HCT116 (cell line): ENCODE data around the gene LTO1. TPM values are rescaled to one million over a fixed set of nuclear protein-coding genes. Genes with fewer than 3 reads are reported as not detected.

ENCODE experiments used
- ATAC-seq: fragments of 200-7000 bp; cut with Tn5 transposase; 2 replicates; pipeline ENCODE4 v1.9.1; 2020; ENCODE audit warnings: mild to moderate bottlenecking, moderate library complexity
- BruUV-seq: library from RNA; stranded (reverse); fragments of 400-500 nt; replicated peaks from 2 replicates; lab custom pipeline; 2021; lab: Mats Ljungman, UMichigan
- CTCF ChIA-PET: fragments of 300-600 bp; sonication (Branson Sonifier 250); formaldehyde crosslinking; loops from one replicate; lab custom pipeline; 2021; ENCODE audit warnings: antibody characterized with exemption; lab: Charles Lee
- POLR2A ChIA-PET: fragments of 300-600, 350-600 bp; sonication (Branson Sonifier 250); formaldehyde crosslinking; loops from one replicate; lab custom pipeline; 2021; ENCODE audit warnings: antibody characterized with exemption; lab: Charles Lee
- RAD21 ChIA-PET, 2 experiments: fragments of 300-600 bp; sonication (Branson Sonifier 250); formaldehyde crosslinking; loops; one replicate each; lab custom pipeline; 2023; ENCODE audit warnings: low total read pairs in 2 of 2; ENCODE audit not compliant: uncharacterized antibody in 2 of 2, unreplicated experiment in 2 of 2, low non-redundant PET in 1 of 2; lab: Charles Lee
- DNase-seq: peaks from one replicate; pipeline ENCODE4 v3.0.0-alpha.2; 2010; ENCODE audit warnings: low read depth, low spot score
- H2AFZ ChIP-seq: fragments of 200-600 bp; shearing (Covaris generic), sonication (generic); 2 replicates; pipeline ENCODE4 v1.6.1; 2017; ENCODE audit warnings: low read depth, mixed run types, mixed read lengths, antibody characterized with exemption, low read length; ENCODE audit not compliant: poor library complexity, severe bottlenecking
- H3K27ac ChIP-seq: 2 replicates; pipeline ENCODE4 v1.5.1; 2012; ENCODE audit warnings: low read depth, low read length
- H3K27me3 ChIP-seq: fragments of 200-600 bp; sonication (generic); 2 replicates; pipeline ENCODE4 v1.6.1; 2016; ENCODE audit warnings: mixed run types, low read length, mixed read lengths; ENCODE audit not compliant: insufficient read depth
- H3K36me3 ChIP-seq, 2 experiments: fragments of 200-500 bp in 1 of 2; fragments of 200-600 bp in 1 of 2; sonication (Bioruptor generic) in 1 of 2; sonication (generic) in 1 of 2; 2 replicates each; pipeline versions ENCODE4 v1.5.1 to v1.6.1; 2014 to 2016; ENCODE audit warnings: low read length in 2 of 2, inconsistent platforms in 1 of 2, mixed read lengths in 1 of 2, mixed run types in 1 of 2; ENCODE audit not compliant: insufficient read depth in 2 of 2, control insufficient read depth in 1 of 2
- H3K4me1 ChIP-seq, 2 experiments: fragments of 200-600 bp in 1 of 2; sonication (generic) in 1 of 2; 2 replicates each; pipeline versions ENCODE4 v1.5.1 to v1.6.1; 2012 to 2017; ENCODE audit warnings: low read length in 2 of 2, inconsistent platforms in 1 of 2, mild to moderate bottlenecking in 1 of 2, mixed read lengths in 1 of 2, mixed run types in 1 of 2, moderate library complexity in 1 of 2; ENCODE audit not compliant: insufficient read depth in 2 of 2, control insufficient read depth in 1 of 2
- H3K4me2 ChIP-seq: fragments of 200-600 bp; sonication (generic); 2 replicates; pipeline ENCODE4 v1.6.1; 2017; ENCODE audit warnings: mixed run types, low read length, mixed read lengths
- H3K4me3 ChIP-seq, 2 experiments: fragments of 200-600 bp in 1 of 2; sonication (generic) in 1 of 2; replicated peaks in 1 of 2; 2 replicates each; pipeline ENCODE4 v1.5.1; 2011 to 2016; ENCODE audit warnings: low read length in 2 of 2, control low read depth in 1 of 2, low read depth in 1 of 2, mild to moderate bottlenecking in 1 of 2, mixed read lengths in 1 of 2, mixed run types in 1 of 2
- H3K79me2 ChIP-seq: fragments of 200-600 bp; sonication (generic); 2 replicates; pipeline ENCODE4 v1.6.1; 2017; ENCODE audit warnings: mild to moderate bottlenecking, mixed run types, low read length, moderate library complexity, mixed read lengths; ENCODE audit not compliant: insufficient read depth
- H3K9ac ChIP-seq: fragments of 200-600 bp; sonication (generic); 2 replicates; pipeline ENCODE4 v1.6.1; 2016; ENCODE audit warnings: low read length, mixed read lengths
- H3K9me2 ChIP-seq: fragments of 200-600 bp; sonication (generic), shearing (Covaris generic); 2 replicates; pipeline ENCODE4 v1.6.1; 2017; ENCODE audit warnings: mixed run types, mild to moderate bottlenecking, moderate library complexity; ENCODE audit not compliant: insufficient read depth
- H3K9me3 ChIP-seq, 2 experiments: fragments of 200-500 bp in 1 of 2; fragments of 200-600 bp in 1 of 2; sonication (Bioruptor generic) in 1 of 2; sonication (generic) in 1 of 2; 2 replicates each; pipeline ENCODE4 v1.6.1; 2014 to 2017; ENCODE audit warnings: low read length in 2 of 2, mixed read lengths in 2 of 2, inconsistent platforms in 1 of 2, low read depth in 1 of 2, mild to moderate bottlenecking in 1 of 2, mixed run types in 1 of 2, moderate library complexity in 1 of 2; ENCODE audit not compliant: control insufficient read depth in 1 of 2, insufficient read depth in 1 of 2
- H4K20me1 ChIP-seq: fragments of 200-600 bp; sonication (generic), shearing (Covaris generic); 2 replicates; pipeline ENCODE4 v1.6.1; 2017; ENCODE audit warnings: mixed run types, mild to moderate bottlenecking, moderate library complexity; ENCODE audit not compliant: insufficient read depth
- CEBPB ChIP-seq: IDR thresholded peaks from 2 replicates; pipeline ENCODE4 v1.6.1; 2012; ENCODE audit warnings: low read depth
- ELF1 ChIP-seq: IDR thresholded peaks from 2 replicates; pipeline ENCODE4 v1.6.1; 2012; ENCODE audit warnings: low read depth, borderline replicate concordance
- FOSL1 ChIP-seq: IDR thresholded peaks from 2 replicates; pipeline ENCODE4 v1.6.1; 2012; ENCODE audit warnings: low read depth
- POLR2A ChIP-seq: IDR thresholded peaks from 2 replicates; pipeline ENCODE4 v1.7.0; 2011; ENCODE audit warnings: borderline replicate concordance; ENCODE audit not compliant: insufficient read depth, insufficient read length; ENCODE audit errors: extremely low read depth
- SRF ChIP-seq: IDR thresholded peaks from 2 replicates; pipeline ENCODE4 v1.6.1; 2012; ENCODE audit warnings: low read depth
- ZFX ChIP-seq: fragments of 450-650 bp; IDR thresholded peaks from 2 replicates; pipeline ENCODE4 v1.6.1; 2017
- intact Hi-C: fragments of 100-400 bp; cut with micrococcal nuclease; formaldehyde crosslinking; loops from 2 replicates; pipeline ENCODE4 v1.10.0; 2022
- total RNA-seq: library from RNA; stranded (reverse); gene quantifications from one replicate; pipeline ENCODE4 v1.2.1, GENCODE V29; 2021; ENCODE audit not compliant: unreplicated experiment

Gene LTO1
- total RNA-seq, 1 experiment from 2014 or later = 21.3 TPM

DNA sequence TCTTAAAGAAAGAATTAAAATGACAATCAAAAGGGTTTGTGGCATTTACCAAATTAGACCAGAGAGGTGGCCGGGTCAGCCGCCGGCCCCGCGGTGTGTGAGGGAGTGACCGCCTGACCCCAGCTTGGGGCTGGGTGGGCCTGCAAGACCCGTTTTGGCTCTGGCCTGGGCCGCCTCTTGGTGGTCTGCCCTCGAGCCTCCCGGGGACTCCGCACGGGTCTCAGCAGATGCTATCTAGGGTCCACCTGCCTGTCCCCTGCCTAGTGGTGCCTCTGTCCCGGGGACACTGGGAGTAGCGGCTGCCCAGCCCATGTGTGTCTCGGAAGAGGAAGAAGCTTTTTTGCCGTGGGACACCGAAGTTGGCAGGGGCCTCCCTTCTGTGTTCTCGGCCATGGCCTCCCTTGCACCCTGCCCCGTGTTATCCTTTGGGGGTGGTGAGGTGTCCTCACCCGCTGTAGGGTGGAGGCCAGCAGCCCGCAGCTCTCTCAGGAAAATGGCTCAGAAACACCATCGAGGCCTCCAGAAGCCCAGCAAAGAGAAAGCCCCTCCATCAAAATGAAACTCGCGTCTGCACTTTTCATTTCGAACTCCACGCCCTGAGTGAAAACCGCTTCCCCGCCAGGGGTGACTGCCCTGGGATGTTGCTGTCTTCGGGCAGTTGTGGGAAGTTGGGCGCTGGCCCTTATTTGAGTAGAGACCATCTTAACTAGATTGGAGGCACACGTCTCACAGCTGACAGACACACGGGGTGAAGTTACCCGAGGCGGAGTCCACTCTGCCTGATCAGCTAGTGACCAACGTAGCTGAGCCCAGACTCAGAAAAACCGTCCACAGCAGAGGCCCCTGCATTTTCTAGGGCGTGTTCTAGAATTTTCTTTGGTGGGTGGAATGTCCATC, 26.2 kb downstream of the LTO1 start:
- RAD21 ChIA-PET = no interaction called here

DNA sequence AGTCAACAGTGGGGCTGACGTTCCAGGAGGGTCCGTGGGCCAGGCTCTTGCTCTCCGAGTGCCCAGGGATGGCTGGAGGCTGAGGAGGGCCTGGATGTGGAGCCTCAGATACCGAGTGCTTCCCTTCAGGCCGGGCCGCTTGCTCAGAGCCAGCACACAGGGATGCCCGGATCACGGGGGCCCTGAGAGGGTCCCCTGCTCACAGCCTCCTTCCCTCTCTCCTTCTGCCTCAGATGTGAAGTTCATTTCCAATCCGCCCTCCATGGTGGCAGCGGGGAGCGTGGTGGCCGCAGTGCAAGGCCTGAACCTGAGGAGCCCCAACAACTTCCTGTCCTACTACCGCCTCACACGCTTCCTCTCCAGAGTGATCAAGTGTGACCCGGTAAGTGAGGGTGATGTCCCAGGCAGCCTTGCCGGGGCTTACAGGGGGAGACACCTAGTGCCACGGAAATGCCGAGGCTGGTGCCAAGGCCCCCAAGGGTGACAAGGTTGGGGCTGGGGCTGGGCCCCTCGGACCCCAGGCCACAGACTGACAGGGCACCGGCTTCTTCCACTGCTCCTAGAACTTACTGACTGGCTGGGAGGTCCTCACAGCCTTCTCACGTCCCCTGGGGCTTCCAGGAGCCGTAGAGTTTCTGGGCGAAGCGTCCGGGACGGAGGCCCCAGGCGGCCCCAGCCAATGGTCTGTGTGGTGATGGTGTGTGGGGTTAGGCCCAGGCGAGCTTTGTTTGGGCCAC, 27.2 kb downstream of the LTO1 start:
- Histone ChIP-seq H3K79me2 (peaks cover 92% of the 10 kb centered on the region), H3K9me3 (no peaks in the 10 kb centered on the region), H3K4me2 (no peak overlapping the region), H2AFZ (no peak overlapping the region), H3K27ac (peak overlapping the region; percentile 36; the same call in 1 of the 2 replicates), H3K4me3 (no peak overlapping the region), H3K4me1 (peaks cover 10 to 71% of the 10 kb centered on the region in 2 experiments), H4K20me1 (peaks cover 47% of the 10 kb centered on the region; the same call in 1 of the 2 replicates), H3K27me3 (no peaks in the 10 kb centered on the region), H3K9me2 (no peaks in the 10 kb centered on the region), H3K36me3 (peaks cover 59 to 89% of the 10 kb centered on the region in 2 experiments), H3K9ac (no peak overlapping the region)
- CTCF ChIA-PET = no interaction called here
- RAD21 ChIA-PET = no interaction called here
- no TSS peak for BruUV-seq
- intact Hi-C loops = no loop called here
- POLR2A ChIA-PET = no interaction called here
- no peak for DNase-seq
- TF ChIP-seq POLR2A (peak; percentile 4), FOSL1 (no peak)
- peak; percentile 2; the same call in 1 of the 2 replicates for ATAC-seq

More for the DNA sequence above, 26.2 kb downstream of the LTO1 start:
- no peak overlapping the region for H3K4me3 ChIP-seq
- peaks cover 48% of the 10 kb centered on the region; the same call in 1 of the 2 replicates for H4K20me1 ChIP-seq
- DNase-seq (no peak), ATAC-seq (no peak)
- no peak for TF ChIP-seq CEBPB
- TF ChIP-seq POLR2A = no peak
- no peak for TF ChIP-seq ELF1
- TF ChIP-seq ZFX = no peak
- TF ChIP-seq SRF = no peak
- no peak overlapping the region for H3K27ac ChIP-seq
- H3K4me1 ChIP-seq = peaks cover 5 to 70% of the 10 kb centered on the region in 2 experiments
- H3K27me3 ChIP-seq = no peaks in the 10 kb centered on the region
- peaks cover 82% of the 10 kb centered on the region for H3K79me2 ChIP-seq
- no peak overlapping the region for H3K4me2 ChIP-seq
- POLR2A ChIA-PET = interaction anchor here (0.5 kb wide), 1 partner anchor 355 kb away, joined by 4 read pairs; the partner anchor contains the start of gene MYEOV
- intact Hi-C loops = no loop called here
- H3K9me2 ChIP-seq = no peaks in the 10 kb centered on the region
- H3K9ac ChIP-seq = no peak overlapping the region
- no TSS peak for BruUV-seq
- peaks cover 62 to 83% of the 10 kb centered on the region in 2 experiments for H3K36me3 ChIP-seq
- H3K9me3 ChIP-seq = no peaks in the 10 kb centered on the region
- CTCF ChIA-PET = no interaction called here
- no peak overlapping the region for H2AFZ ChIP-seq
